ENCODE results near the gene GPR4. TPM values are rescaled to one million over a fixed set of nuclear protein-coding genes. Genes with fewer than 3 reads are reported as not detected.
"Not testable (repeated sequence)": the region's sequence is repeated elsewhere in the genome, so short reads cannot be mapped to it uniquely, and the experiment has no call there.

The GPR4 gene
- total RNA-seq, 1 experiment from 2014 or later, result 3.1 TPM

- Histone ChIP-seq H3K36me3 (ENCODE audit: low read depth, low read length) (peaks cover 7% of the 10 kb centered on the region), H3K4me3 (ENCODE audit: low read length) (no peak overlapping the region), H3K9me2 (replicated peaks; ENCODE audit: low read length) (no peaks in the 10 kb centered on the region), H3K4me2 (ENCODE audit: low read length) (no peak overlapping the region), H4K20me1 (ENCODE audit: low read length) (no peaks in the 10 kb centered on the region), H3F3A (ENCODE audit: low read length, unreplicated experiment) (peaks cover 4% of the 10 kb centered on the region), H3K9ac (ENCODE audit: low read length) (no peak overlapping the region), H3K79me2 (ENCODE audit: low read length) (no peaks in the 10 kb centered on the region), H3K27me3 (ENCODE audit: low read length) (no peaks in the 10 kb centered on the region), H3K9me3 (ENCODE audit: low read length) (no peaks in the 10 kb centered on the region), H3K4me1 (ENCODE audit: insufficient read depth, low read length) (peaks cover 24% of the 10 kb centered on the region), H2AFZ (ENCODE audit: low read length) (no peak overlapping the region), H3K27ac (ENCODE audit: low read length) (no peak overlapping the region)
- no TSS peak for BruUV-seq (replicated peaks)
- DNase-seq, result no peak
- ChIA-PET CTCF (no interaction called here), POLR2A (ENCODE audit: unreplicated experiment) (no interaction called here)
- intact Hi-C loops (cut with micrococcal nuclease), result loop anchor here (1.0 kb wide), 1 partner anchor 14 kb away; no protein-coding TSS in a partner anchor
- ATAC-seq, result no peak
- no peak for TF ChIP-seq CTCF (conservative IDR thresholded peaks at IDR 0.05; ENCODE audit: low read depth, low read length)
- no peak for TF ChIP-seq EZH2 (IDR thresholded peaks at IDR 0.05; ENCODE audit: low read length, unreplicated experiment)
- TF ChIP-seq EZH2phosphoT487 (IDR thresholded peaks at IDR 0.05; ENCODE audit: borderline replicate concordance, low read length), result no peak
These were observed 14.6 kb upstream of the GPR4 start for GRCh38 chr19:45616704-45617017.

GRCh38 chr19:45615795-45616703 lies 14.0 kb upstream of the GPR4 start:
- H3K4me3 ChIP-seq (ENCODE audit: low read length), result no peak overlapping the region

GRCh38 chr19:45615056-45615455 lies 13.0 kb upstream of the GPR4 start:
- Histone ChIP-seq H3K27ac (ENCODE audit: low read length) (peak overlapping the region; percentile 99), H3K4me2 (ENCODE audit: low read length) (peak overlapping the region; percentile 81; the same call in 1 of the 2 replicates), H3K4me1 (ENCODE audit: insufficient read depth, low read length) (peaks cover 24% of the 10 kb centered on the region), H3K9ac (ENCODE audit: low read length) (peak overlapping the region; percentile 84)
- DNase-seq; H4K20me1 ChIP-seq (ENCODE audit: low read length); H3K79me2 ChIP-seq (ENCODE audit: low read length); POLR2A ChIA-PET (ENCODE audit: unreplicated experiment); H3K4me3 ChIP-seq (ENCODE audit: low read length); H3F3A ChIP-seq (ENCODE audit: low read length, unreplicated experiment); H3K9me3 ChIP-seq (ENCODE audit: low read length); H2AFZ ChIP-seq (ENCODE audit: low read length); ATAC-seq; intact Hi-C loops (cut with micrococcal nuclease); H3K9me2 ChIP-seq (replicated peaks; ENCODE audit: low read length); CTCF ChIA-PET; H3K27me3 ChIP-seq (ENCODE audit: low read length); H3K36me3 ChIP-seq (ENCODE audit: low read depth, low read length); BruUV-seq (replicated peaks): not testable (repeated sequence)

More at GRCh38 chr19:45615795-45616703, 14.0 kb upstream of the GPR4 start:
- H3F3A ChIP-seq (ENCODE audit: low read length, unreplicated experiment), result peaks cover 4% of the 10 kb centered on the region
- CTCF ChIA-PET, result no interaction called here
- peak; percentile 80 for DNase-seq
- H3K9ac ChIP-seq (ENCODE audit: low read length), result no peak overlapping the region; the same call in 1 of the 2 replicates
- intact Hi-C loops (cut with micrococcal nuclease), result loop anchor here (1.0 kb wide), 1 partner anchor 14 kb away; no protein-coding TSS in a partner anchor
- peak; percentile 72 for ATAC-seq
- TF ChIP-seq EZH2phosphoT487 (IDR thresholded peaks at IDR 0.05; ENCODE audit: borderline replicate concordance, low read length), result no peak
- TF ChIP-seq CTCF (conservative IDR thresholded peaks at IDR 0.05; ENCODE audit: low read depth, low read length), result no peak
- TF ChIP-seq EZH2 (IDR thresholded peaks at IDR 0.05; ENCODE audit: low read length, unreplicated experiment), result no peak
- no peaks in the 10 kb centered on the region for H3K9me2 ChIP-seq (replicated peaks; ENCODE audit: low read length)
- H3K27me3 ChIP-seq (ENCODE audit: low read length), result no peaks in the 10 kb centered on the region
- POLR2A ChIA-PET (ENCODE audit: unreplicated experiment), result interaction anchor here (0.5 to 0.6 kb wide), 2 partner anchors 15 to 24 kb away, joined by 6 to 12 read pairs; no protein-coding TSS in a partner anchor
- H3K4me2 ChIP-seq (ENCODE audit: low read length), result peak overlapping the region; percentile 46; the same call in 1 of the 2 replicates
- H3K79me2 ChIP-seq (ENCODE audit: low read length), result no peaks in the 10 kb centered on the region
- no peaks in the 10 kb centered on the region for H3K9me3 ChIP-seq (ENCODE audit: low read length)
- peaks cover 24% of the 10 kb centered on the region for H3K4me1 ChIP-seq (ENCODE audit: insufficient read depth, low read length)
- no peak overlapping the region for H2AFZ ChIP-seq (ENCODE audit: low read length)
- no peaks in the 10 kb centered on the region for H4K20me1 ChIP-seq (ENCODE audit: low read length)
- peak overlapping the region; percentile 73 for H3K27ac ChIP-seq (ENCODE audit: low read length)
- peaks cover 7% of the 10 kb centered on the region for H3K36me3 ChIP-seq (ENCODE audit: low read depth, low read length)
- no TSS peak for BruUV-seq (replicated peaks)
